Ascending aorta (tissue), 2 donors: ENCODE results near the gene DNAJC6. TPM values are rescaled to one million over a fixed set of nuclear protein-coding genes. Genes with fewer than 3 reads are reported as not detected.

Experiments
- DNase-seq, 2 donors: peaks; one replicate each; pipeline ENCODE4 v3.0.0-alpha.2; 2019; ENCODE audit warnings: low spot score in 2 of 2
- H3K27ac ChIP-seq, 2 donors: fragments of 200-600 bp; sonication (generic); one replicate each; pipeline ENCODE4 v1.5.1; 2016 to 2017; ENCODE audit warnings: mild to moderate bottlenecking in 1 of 2
- H3K27me3 ChIP-seq: fragments of 200-600 bp; sonication (generic); one replicate; pipeline ENCODE4 v1.5.1; 2017
- H3K36me3 ChIP-seq, 2 donors: fragments of 200-600 bp; sonication (generic); one replicate each; pipeline ENCODE4 v1.5.1; 2016
- H3K4me1 ChIP-seq, 2 donors: fragments of 200-600 bp; sonication (generic); one replicate each; pipeline ENCODE4 v1.5.1; 2016 to 2017; ENCODE audit warnings: mild to moderate bottlenecking in 1 of 2
- H3K4me3 ChIP-seq, 2 donors: fragments of 200-600 bp; sonication (generic); one replicate each; pipeline ENCODE4 v1.5.1; 2016 to 2017; ENCODE audit warnings: mild to moderate bottlenecking in 1 of 2
- H3K9me3 ChIP-seq, 2 donors: fragments of 200-600 bp; sonication (generic); one replicate each; pipeline ENCODE4 v1.5.1; 2016
- CTCF ChIP-seq, 3 experiments: fragments of 200-600 bp in 2 of 3; fragments of 450-650 bp in 1 of 3; sonication (generic) in 2 of 3; IDR thresholded peaks; one replicate each; pipeline ENCODE4 v1.5.1; 2016 to 2019; ENCODE audit warnings: antibody characterized with exemption in 3 of 3, mild to moderate bottlenecking in 1 of 3, moderate library complexity in 1 of 3
- intact Hi-C: fragments of 100-400 bp; cut with DNase I; formaldehyde crosslinking; loops from one replicate; pipeline ENCODE4 v1.15.1; 2023
- total RNA-seq: library from RNA; depleted of rRNA; stranded (reverse); fragments of >200 nt; gene quantifications from one replicate; pipeline ENCODE4 v1.1.0, GENCODE V29; 2016

Gene DNAJC6
- total RNA-seq, 1 donor from 2014 or later = 0.21 TPM

GRCh38 chr1:65343286-65343685 is 33.9 kb downstream of the DNAJC6 start:
- DNase-seq = no peak
- no peak overlapping the region for H3K4me3 ChIP-seq
- TF ChIP-seq CTCF (IDR thresholded peaks at IDR 0.05) = no peak
- intact Hi-C loops = no loop called here
- no peaks in the 10 kb centered on the region for H3K36me3 ChIP-seq
- H3K4me1 ChIP-seq = no peaks in the 10 kb centered on the region
- no peak overlapping the region for H3K27ac ChIP-seq
- H3K9me3 ChIP-seq = no peaks in the 10 kb centered on the region
- no peaks in the 10 kb centered on the region for H3K27me3 ChIP-seq

DNA sequence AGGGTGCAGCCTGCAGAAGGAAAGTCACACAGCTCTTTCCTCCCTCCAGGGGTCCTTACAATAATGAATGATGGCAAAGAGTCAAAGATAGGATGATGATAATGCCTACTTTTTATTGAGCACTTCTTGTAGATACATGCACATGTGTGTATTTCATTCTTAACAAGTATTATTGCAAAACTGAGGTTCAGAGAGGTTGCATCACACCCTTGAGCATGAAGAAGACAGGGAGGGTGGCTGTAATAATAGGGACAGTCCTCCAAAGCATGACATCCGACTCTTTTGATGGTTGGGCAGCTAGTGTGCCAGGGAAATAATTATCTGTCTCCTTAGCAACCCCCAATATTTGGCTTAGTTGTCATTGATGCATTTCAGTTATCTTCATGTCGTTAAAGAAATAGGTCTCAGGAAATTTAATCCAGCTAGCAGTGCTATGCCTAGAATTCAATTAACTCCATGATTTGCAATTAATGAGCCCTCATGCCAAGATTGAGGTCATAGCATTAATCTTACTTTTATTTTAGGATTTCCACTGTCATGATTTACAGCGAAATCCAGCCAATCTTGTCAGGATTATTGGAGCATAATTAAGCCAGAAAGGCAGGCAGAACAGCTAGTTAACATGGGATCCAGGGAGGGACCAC is 35.0 kb downstream of the DNAJC6 start:
- no peak overlapping the region for H3K4me3 ChIP-seq
- no peaks in the 10 kb centered on the region for H3K4me1 ChIP-seq
- no peaks in the 10 kb centered on the region for H3K36me3 ChIP-seq
- DNase-seq = no peak
- intact Hi-C loops = no loop called here
- no peaks in the 10 kb centered on the region for H3K27me3 ChIP-seq
- no peak for TF ChIP-seq CTCF (IDR thresholded peaks at IDR 0.05)
- H3K27ac ChIP-seq = no peak overlapping the region
- no peaks in the 10 kb centered on the region for H3K9me3 ChIP-seq

- no peaks in the 10 kb centered on the region for H3K4me1 ChIP-seq
- intact Hi-C loops = no loop called here
- no peak overlapping the region for H3K27ac ChIP-seq
- no peaks in the 10 kb centered on the region for H3K9me3 ChIP-seq
- no peaks in the 10 kb centered on the region for H3K36me3 ChIP-seq
- H3K27me3 ChIP-seq = no peaks in the 10 kb centered on the region
- no peak overlapping the region for H3K4me3 ChIP-seq
- no peak for TF ChIP-seq CTCF (IDR thresholded peaks at IDR 0.05)
- no peak for DNase-seq
Measured at GRCh38 chr1:65346190-65346589, 36.8 kb downstream of the DNAJC6 start.

GRCh38 chr1:65355031-65355712 is 45.8 kb downstream of the DNAJC6 start:
- Histone ChIP-seq H3K4me3 (no peak overlapping the region), H3K4me1 (no peaks in the 10 kb centered on the region), H3K27me3 (no peaks in the 10 kb centered on the region), H3K27ac (no peak overlapping the region), H3K9me3 (no peaks in the 10 kb centered on the region), H3K36me3 (no peaks in the 10 kb centered on the region)
- DNase-seq = no peak
- TF ChIP-seq CTCF (IDR thresholded peaks at IDR 0.05) = no peak
- intact Hi-C loops = no loop called here

DNA sequence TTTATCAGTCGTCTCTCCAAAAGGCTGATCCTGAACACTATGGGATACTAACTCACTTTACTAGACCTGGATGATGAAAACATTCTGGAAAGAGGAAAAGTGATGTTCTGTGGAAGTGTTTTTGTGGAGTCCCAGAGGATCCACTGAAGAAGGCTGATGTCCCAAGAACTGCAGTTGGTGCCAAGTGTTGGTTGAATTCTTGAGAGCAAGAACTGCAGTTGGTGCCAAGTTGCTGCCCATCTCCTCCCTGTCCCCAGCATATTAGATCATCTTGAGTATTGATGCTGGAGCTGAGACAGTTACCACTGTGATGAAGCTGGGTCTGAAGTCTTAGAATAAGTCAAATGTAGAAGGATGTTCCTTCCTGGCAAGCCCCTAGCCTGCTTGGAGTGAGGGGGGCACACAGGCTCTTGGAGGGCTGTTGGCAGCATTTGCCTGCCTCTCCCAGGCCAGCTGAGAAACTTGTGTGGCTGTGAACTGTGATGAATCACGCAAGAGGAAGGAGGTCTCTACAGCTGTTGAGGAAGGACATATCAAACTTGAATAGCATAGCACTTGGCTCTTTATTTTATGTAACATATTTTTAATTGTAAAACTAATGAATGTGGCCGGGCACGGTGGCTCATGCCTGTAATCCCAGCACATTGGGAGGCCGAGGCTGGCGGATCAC is 48.1 kb downstream of the DNAJC6 start:
- no peak overlapping the region for H3K4me3 ChIP-seq
- DNase-seq = no peak
- H3K36me3 ChIP-seq = no peaks in the 10 kb centered on the region
- intact Hi-C loops = no loop called here
- no peak for TF ChIP-seq CTCF (IDR thresholded peaks at IDR 0.05)
- no peaks in the 10 kb centered on the region for H3K9me3 ChIP-seq
- H3K27me3 ChIP-seq = no peaks in the 10 kb centered on the region
- H3K4me1 ChIP-seq = no peaks in the 10 kb centered on the region
- no peak overlapping the region for H3K27ac ChIP-seq
